GM06990 (cell line): ENCODE measurements around the gene EFNA4.

Experiments
- DNase-seq: peaks from one replicate; pipeline ENCODE4 v3.0.0-alpha.2; 2011; ENCODE audit not compliant: insufficient read length; ENCODE audit errors: extremely low read depth
- H3K27me3 ChIP-seq: replicated peaks from 2 replicates; pipeline ENCODE4 v1.6.0; 2011; ENCODE audit warnings: low read length; ENCODE audit not compliant: control insufficient read depth, insufficient read depth
- H3K36me3 ChIP-seq: 2 replicates; pipeline ENCODE4 v1.5.1; 2011; ENCODE audit warnings: low read length; ENCODE audit not compliant: control insufficient read depth, insufficient read depth
- H3K4me3 ChIP-seq: replicated peaks from 2 replicates; pipeline ENCODE4 v1.5.1; 2011; ENCODE audit warnings: low read depth, mild to moderate bottlenecking, control low read depth, low read length
- CTCF ChIP-seq: IDR thresholded peaks from 2 replicates; pipeline ENCODE4 v1.5.1; 2011; ENCODE audit warnings: low read length, control low read depth, mild to moderate bottlenecking, inconsistent platforms; ENCODE audit not compliant: insufficient read depth, poor library complexity, severe bottlenecking

The EFNA4 gene

GRCh38 chr1:155077346-155077745 is 13.8 kb downstream of the EFNA4 start:
- TF ChIP-seq CTCF = no peak
- no peaks in the 10 kb centered on the region for H3K36me3 ChIP-seq
- peaks cover 3% of the 10 kb centered on the region for H3K27me3 ChIP-seq
- H3K4me3 ChIP-seq = no peak overlapping the region
- DNase-seq = no peak

GRCh38 chr1:155077758-155078445 is 14.4 kb downstream of the EFNA4 start:
- H3K4me3 ChIP-seq = no peak overlapping the region

DNA sequence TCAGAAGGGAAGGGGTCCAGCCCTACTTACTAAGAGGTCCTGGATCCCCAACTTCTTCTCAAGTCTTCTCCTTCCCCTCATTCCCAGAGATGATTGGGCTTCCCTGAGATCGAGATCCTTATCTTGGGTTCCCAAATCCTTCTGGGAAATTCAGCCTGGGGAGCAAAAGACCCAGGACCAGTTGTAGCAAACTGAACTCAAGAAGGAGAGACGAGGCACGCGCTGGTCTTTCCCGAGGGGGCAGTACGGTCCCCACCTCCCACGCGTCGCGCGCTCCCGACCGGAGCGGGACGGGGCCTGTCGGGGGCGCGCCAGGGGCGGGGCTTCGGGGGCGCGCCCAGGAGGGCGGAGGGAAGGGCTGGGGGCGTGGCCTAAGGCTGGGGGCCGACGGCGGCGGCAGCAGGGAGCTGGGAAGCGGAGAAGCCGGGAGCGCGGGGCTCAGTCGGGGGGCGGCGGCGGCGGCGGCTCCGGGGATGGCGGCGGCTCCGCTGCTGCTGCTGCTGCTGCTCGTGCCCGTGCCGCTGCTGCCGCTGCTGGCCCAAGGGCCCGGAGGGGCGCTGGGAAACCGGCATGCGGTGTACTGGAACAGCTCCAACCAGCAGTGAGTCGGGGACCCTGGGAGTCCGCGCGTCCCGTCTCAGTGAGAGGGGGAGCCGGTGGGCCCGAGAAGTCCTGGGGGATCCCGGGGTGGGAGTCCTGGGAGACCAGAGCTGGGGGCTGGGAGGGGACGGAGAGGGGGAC is 15.1 kb downstream of the EFNA4 start, which contains the start of gene EFNA3:
Gene EFNA3 (plus strand): TSS at position 369 of the 741 bp plus-strand sequence. CDS start 105 bp downstream, at position 474.
- peak; percentile 63 for DNase-seq
- H3K4me3 ChIP-seq = peak within 1 kb of the TSS; percentile 38
- H3K36me3 ChIP-seq = no peaks in the 10 kb centered on the region
- peaks cover 5% of the 10 kb centered on the region for H3K27me3 ChIP-seq
- no peak for TF ChIP-seq CTCF

More at GRCh38 chr1:155077758-155078445, 14.4 kb downstream of the EFNA4 start:
- DNase-seq = no peak
- no peak for TF ChIP-seq CTCF
- Histone ChIP-seq H3K27me3 (peaks cover 3% of the 10 kb centered on the region), H3K36me3 (no peaks in the 10 kb centered on the region)

GRCh38 chr1:155079210-155079486 is 15.6 kb downstream of the EFNA4 start:
- Histone ChIP-seq H3K36me3 (no peaks in the 10 kb centered on the region), H3K4me3 (peak overlapping the region; percentile 38; the same call in 1 of the 2 replicates), H3K27me3 (peaks cover 5% of the 10 kb centered on the region)
- no peak for TF ChIP-seq CTCF
- DNase-seq = no peak

DNA sequence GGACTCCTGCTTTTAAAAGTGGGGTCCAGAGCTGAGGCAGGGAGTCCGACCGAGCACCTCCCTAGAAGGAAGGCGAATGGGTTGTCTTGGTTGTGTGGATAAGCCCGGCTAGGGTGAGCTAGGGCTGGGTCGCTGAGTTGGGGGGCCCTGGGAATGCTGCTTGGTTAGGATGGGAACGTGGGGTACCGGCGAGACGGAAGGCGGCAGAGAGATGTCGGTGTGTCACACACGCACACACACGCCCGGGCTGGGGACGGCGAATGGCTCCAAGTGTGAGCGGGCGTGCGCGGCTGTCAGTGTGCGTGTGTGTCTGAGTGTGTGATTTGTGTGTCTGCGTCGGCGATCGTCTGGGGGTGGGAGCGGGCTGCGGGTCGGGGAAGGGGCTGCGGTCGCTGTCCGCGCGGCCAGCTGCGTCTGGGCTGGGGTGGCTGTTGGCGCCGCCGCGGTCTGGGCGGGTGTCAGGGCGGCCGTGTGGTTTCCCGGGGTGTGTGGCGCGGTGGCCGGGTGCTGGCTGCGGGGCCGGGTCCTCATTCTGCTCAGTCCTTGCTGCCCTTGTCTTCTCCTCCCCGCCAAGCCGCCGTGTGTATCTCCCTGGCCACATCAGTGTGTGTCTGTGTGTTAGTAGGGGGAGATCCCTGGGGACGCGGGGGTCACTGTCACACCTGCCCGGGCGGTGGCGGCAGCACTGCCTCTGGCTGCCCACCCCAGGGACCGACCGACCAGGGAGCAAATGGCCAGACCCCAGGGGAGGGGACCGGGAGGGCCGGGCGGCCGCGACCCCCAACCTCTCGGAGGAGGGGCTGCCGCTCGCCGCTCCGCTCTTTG is 16.2 kb downstream of the EFNA4 start:
- Histone ChIP-seq H3K36me3 (no peaks in the 10 kb centered on the region), H3K27me3 (peaks cover 5% of the 10 kb centered on the region), H3K4me3 (no peak overlapping the region; the same call in 1 of the 2 replicates)
- no peak for TF ChIP-seq CTCF
- no peak for DNase-seq
